Measurements from ENCODE around the gene CALN1. TPM values are rescaled to one million over a fixed set of nuclear protein-coding genes. Genes with fewer than 3 reads are reported as not detected.

Gene CALN1
- total and polyA plus RNA-seq, 2 of the 8 experiments (the other 6 are each of a cell fraction or from before 2014, with no cell fraction given), result 6.4 to 15.2 TPM

GRCh38 chr7:71860572-71860971, 551.6 kb downstream of the CALN1 start (continued):
- no peak for TF ChIP-seq CHD7 (IDR thresholded peaks at IDR 0.05; ENCODE audit: insufficient replicate concordance, low read length)

Measured in H1 (cell line).